ENCODE data around the gene CFAP206. TPM values are rescaled to one million over a fixed set of nuclear protein-coding genes. Genes with fewer than 3 reads are reported as not detected.

The CFAP206 gene, protein sequence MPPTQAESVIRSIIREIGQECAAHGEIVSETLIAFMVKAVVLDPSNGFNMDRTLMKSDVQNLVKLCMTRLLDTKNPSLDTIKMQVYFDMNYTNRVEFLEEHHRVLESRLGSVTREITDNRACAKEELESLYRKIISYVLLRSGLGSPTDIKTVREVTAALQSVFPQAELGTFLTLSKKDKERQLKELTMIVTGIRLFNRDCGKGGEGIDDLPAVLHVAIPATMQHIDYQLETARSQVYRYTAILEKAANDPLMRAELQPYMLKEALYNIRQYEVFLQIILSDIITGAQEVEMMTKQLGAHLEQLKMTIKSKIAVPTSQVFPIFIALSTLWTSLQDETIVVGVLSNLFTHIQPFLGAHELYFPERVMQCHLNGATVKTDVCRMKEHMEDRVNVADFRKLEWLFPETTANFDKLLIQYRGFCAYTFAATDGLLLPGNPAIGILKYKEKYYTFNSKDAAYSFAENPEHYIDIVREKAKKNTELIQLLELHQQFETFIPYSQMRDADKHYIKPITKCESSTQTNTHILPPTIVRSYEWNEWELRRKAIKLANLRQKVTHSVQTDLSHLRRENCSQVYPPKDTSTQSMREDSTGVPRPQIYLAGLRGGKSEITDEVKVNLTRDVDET
- total RNA-seq (ENCODE audit: insufficient read depth, low replicate concordance), result 5.1 TPM

DNA sequence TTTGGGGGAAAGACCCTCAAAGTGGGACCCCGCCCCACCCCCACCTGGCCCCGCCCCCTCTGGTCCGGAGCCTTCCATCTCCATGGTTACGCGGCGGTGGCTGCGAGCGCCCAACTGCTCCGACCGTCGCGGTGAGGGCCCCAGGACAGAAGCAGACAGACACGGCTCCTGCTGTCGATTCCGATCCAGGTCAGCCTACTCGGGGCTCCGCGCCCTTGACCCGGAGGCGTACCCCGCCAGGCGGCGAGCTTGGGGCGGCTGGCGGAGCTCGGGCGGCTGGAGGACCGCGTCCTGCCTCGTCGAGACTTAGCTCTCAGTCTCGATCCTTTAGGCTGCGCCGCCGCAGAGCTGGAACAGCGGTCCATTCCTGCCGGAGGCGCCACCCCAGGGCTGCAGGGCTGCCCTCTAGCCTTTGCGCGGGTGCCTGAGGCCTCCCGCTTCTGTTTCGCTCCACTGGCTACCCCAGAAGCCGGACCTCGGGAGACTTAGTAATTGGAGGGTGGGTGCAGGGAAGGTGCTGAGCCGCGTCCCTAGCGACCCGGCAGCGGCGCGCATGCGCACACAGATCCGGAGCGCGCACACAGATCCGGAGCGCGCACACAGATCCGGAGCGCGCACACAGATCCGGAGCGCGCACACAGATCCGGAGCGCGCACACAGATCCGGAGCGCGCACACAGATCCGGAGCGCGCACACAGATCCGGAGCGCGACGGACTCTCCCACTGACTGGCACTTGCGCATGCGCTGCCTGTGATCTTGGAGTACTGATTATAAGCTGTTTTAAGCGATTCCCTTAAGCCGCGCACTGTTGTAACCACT is at the start of gene CFAP206:
CFAP206 (plus strand) TSS at position 72 of the 820 bp plus-strand sequence. CDS start 1,868 bp downstream, outside the sequence.
- peak; percentile 91 for DNase-seq (ENCODE audit: low spot score)

DNA sequence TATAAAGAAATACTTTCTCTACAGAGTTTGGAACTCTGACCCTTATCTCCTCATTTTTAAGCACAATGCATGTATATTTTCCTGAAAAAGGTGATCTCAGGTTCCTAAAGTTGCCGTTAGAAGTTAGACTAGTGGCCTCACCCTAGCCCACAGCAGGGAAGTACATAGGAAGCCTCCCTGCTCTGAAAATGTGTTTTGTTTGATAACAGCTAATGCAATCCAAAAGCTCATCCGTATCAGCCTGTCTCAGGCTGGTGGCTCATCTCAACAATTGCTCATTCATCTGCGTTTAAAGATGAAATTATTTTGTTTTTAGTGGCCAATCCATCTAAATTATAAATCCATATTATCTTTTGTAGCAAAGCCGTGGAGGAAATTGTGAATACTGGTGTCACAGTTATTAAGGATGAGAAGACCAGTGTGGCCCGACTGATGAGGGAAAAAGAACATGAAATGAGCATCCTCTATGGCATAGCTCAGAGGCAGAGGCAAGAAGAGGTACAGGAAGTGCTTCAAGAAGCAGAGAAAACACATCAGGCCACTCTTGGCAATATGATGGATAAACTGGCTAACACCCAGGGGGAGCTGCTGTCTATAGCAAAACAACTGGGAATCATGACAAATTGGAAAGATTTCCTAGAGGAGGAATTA is 43.0 kb upstream of the CFAP206 start:
- DNase-seq (ENCODE audit: low spot score), result no peak

DNA sequence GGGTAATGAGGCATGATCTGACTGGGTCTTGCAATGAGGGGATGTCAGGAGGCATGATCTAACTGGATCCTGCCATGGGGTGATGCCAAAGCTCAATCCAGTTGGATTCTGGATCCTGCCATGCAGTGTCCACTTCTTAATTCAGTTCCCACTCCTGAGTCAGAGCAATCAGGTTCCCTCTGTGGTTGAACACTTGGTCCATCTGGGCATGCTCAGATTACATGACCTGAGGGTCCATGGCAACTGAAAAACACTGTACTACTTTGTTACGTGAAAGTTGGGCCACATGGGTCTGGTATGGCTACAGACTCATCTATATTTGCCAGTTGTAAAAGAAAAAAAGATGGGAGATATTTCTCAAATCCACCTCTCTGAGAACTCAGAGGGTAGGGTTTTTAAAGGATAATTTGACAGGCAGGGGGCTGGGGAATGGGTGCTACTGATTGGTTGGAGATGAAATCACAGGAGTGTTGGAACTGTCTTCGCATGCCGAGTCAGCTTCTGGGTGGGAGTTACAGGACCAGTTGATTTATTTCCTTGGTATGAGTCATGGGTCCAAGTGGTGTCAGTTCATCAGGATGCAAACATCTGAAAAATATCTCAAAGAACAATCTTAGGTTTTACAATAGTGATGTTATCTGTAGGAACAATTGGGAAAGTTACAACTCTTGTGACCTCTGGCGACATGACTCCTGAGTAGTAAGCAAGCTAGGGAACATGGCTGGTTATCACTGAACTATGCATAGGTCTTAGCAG is 41.5 kb upstream of the CFAP206 start:
- DNase-seq (ENCODE audit: low spot score), result no peak

DNA sequence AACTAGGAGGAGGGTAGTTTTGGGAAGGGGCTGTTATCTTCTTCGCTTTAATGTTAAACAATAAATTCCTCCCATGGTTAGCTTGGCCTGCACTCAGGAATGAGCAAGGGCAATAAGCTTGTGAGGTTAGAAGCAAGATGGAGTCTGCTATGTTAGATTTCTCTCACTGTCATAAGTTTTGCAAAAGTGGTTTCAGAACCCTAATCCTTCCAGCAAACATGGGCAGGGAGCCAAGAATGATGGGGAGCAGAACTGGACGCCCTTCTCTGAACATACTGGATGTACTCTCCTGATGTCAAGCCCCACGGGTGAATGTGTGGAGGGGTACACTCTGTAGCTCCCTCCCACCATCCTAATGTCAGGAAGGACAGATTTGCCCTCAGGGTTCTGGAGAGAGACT is 40.9 kb upstream of the CFAP206 start:
- no peak for DNase-seq (ENCODE audit: low spot score)

DNA sequence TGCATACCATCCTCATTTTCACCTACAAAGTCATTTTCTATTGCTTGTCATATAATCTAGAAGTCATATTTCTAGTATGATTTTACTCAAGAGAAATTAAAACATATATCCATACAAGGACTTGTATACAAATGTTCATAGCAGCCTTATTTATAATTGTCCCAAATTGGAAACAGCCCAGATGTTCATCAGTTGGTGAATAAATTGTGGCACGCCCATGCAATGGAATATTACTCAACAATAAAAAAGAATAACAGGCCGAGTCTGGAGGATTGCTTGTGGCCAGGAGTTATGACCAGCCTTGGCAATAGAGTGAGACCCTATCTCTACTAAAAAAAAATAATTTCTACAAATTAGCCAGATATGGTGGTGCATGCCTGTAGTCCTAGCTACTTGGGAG is 34.4 kb upstream of the CFAP206 start:
- DNase-seq (ENCODE audit: low spot score), result no peak

DNA sequence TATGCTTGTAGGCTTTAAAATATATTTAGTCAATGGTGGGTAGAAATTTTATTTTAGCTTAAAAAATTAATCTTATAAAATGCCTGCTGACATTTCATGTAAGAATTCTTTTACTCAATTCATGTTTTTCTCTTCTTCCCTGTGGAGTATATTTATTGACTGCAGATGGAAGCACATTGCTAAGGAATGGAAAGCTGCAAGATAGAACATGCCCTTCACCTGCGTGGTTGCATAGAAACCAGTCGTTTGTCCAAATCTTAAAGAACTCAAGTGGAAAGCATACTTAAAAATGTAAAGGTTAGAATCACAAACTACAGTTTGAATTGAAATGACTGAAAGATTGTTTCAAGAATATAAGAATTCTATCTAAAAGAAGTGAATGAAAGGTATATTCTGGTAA is 32.5 kb upstream of the CFAP206 start:
- DNase-seq (ENCODE audit: low spot score), result peak; percentile 49

DNA sequence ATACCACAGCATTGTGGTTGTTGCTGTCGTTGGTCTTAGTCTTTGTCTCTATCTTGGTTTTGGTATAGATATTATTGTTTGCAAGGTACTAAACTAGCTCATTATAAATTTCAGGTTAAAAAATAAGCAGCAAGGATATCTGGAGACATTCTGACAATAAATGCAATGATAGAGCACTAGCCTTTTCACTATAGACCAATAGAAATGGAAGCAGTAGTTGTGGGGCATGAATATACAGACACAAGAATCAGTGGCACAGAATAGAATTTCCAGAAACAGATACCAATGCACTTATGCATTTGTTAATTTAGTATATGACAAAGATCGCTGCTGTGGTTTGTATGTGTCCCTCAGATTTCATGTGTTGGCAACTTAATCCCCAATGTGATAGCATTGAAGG is 31.1 kb upstream of the CFAP206 start:
- DNase-seq (ENCODE audit: low spot score), result no peak

DNA sequence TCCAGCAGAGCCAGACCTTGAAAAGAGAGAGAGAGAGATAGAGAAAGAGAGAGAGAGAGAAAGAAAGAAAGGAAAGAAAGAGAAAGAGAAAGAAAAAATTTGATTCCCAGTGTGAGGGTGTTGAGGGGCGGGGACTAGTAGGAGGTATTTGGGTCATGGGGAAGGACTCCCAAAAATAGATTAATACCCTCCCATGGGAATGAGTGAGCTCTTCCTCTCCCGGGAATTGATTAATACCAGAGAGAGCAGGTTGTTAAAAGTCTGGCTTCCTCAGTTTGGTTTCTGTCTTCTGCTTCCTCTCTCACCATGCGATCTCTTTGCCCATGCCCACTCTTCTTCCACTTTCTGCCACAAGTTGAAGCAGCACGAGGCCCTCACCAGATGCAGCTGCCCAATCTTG is 28.8 kb upstream of the CFAP206 start:
- DNase-seq (ENCODE audit: low spot score), result no peak

DNA sequence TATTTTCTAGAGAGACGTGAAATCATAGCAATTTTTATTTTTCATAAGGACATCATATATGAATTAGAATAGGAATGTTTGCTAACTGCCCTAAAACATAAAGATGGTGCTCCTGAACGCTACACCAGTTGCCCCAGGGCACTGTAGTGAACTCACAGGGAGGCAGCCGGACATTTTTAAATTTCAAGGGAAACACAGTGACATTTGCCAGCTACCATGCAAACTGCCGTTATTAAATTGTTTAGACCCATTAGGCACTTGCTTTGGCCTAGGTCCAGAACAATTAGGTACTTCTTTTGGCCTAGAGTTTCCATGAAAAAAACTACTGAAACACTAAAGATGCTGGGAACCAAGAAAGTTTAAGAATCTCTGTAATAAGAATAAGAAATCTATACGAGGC is 24.9 kb upstream of the CFAP206 start:
- no peak for DNase-seq (ENCODE audit: low spot score)

DNA sequence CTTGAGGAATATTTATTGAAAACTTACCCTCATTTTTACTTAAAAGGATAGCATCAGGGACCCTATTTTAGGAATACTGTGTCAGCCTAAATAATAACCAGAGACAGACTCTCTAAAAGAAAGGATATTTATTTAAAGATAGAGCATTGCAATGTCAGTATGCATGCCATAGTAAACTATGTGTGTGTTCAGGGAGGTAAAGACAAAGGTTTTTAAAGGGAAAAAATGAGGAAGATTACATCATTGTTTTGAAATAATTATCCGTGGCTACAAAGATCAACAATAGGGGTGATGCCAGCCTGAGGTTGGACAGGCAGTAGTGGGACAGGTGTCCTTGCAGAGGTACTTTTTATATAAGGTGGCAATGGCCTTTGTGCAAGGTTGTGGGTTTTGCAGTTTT is 23.7 kb upstream of the CFAP206 start:
- DNase-seq (ENCODE audit: low spot score), result no peak

DNA sequence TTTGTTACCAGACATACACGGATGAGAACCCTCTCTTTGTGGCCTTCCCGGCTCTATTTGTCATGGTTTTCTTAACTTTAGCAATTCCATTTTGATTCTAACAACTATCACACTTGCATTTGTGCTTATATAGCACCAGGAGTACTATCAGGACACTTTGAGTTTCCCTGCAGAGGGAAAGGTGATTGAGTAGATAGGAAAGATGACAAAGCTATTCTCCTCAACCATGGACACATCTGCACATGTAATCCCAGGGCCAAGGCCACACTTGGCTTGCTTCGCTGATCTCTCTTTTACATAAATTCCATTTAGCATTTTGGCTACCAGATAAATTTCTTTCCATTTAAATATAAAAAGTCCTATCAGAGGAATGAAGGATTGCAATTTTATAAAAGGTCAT is 23.3 kb upstream of the CFAP206 start:
- no peak for DNase-seq (ENCODE audit: low spot score)

DNA sequence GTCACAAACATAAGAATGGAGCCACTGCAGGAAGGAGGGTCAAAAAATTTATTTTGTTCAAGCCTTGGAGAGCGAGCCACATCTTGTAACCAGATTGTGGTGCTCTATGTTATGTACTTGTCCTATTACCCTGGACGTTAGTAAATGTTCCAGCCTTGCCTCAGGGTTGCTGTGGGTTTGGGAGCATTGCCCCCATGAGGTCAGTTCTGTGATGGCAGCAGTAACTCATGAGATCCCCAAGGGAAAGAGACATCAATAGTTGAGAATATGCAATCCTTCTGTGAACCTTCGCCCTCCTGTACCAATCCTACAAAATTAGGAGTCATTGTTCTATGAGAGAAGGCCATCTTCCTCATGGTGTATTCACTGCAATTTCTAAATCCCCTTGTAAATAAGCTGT is 16.4 kb upstream of the CFAP206 start:
- DNase-seq (ENCODE audit: low spot score), result peak; percentile 40

DNA sequence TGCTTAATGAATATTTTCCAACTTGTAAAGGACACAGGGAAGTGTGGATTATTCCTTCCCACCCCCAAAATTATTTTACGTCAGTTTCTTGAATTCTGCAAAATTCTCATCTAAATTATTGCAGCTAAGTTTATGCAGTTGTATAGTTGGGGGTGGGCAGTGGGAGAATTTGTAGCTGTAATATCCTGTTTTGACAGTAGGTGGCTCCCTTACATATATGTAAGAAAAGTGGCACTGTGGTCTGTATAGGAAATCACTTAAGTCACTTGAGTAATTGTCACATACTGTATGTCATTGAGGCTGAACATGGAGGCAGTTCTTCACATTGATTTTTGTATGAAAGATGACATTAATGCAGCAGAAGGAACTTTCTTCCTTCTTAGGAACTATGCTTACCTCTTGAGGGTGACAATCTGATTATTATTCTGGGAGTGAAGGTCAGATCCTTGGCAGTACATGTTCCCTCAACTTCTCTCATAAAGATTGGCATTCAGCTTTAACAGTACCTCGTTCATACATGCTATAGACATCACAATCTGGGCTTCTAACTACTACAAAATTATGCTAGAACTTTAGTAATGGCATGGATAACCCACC is 14.6 kb upstream of the CFAP206 start:
- peak; percentile 68 for DNase-seq (ENCODE audit: low spot score)

DNA sequence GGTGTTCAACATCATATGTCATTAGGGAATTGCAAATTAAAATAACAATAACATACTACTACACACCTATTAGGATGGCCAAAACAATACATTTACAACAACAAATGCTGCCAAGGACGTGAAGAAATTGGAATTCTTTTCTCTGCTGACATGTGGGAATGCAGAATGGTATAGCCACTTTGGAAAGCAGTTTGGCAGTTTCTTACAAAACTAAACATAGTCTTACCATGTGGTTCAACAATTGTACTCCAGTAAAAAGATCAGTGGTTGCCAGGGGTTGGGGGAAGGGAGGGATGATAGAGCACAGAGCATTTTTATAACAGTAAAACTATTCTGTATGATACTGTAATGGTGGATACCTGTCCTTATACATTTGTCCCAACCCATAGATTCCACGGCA is 12.3 kb upstream of the CFAP206 start:
- no peak for DNase-seq (ENCODE audit: low spot score)

DNA sequence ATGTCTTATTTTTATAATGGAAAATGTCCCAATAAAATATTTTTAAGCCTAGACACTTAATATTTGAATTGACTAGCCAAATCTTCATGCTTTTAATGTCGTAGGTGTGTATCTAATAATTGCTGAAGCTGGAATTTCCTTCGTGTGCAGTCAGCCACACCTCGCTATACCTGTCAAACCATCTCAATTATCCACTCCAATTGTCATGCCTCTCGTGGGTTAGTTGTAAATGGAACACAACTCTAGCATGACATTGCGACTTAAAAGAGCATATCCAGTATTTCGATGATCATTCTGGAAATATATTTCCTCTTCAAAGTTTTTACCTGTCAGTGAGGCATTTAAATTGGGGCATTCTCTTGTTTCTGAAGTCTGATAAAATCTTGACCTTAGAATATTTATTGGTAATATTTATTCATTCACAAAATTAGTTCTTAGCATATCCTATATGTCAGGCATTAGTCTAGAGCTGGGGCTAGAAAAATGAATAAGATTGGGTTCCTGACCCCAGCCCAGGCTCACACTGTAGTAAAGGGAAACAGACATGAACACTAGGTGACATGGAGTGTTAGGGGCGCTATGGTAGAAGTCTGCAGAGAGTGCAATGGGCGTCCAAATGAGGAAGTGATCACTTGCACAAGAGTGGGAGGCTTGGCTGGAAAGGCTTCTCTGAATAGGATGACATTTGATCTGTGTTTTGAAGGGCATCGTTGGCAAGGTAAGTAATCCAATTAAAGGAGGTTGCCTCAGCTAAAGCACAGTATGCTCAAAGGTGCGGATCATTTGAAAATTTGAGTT is 11.0 kb upstream of the CFAP206 start:
- DNase-seq (ENCODE audit: low spot score), result no peak

DNA sequence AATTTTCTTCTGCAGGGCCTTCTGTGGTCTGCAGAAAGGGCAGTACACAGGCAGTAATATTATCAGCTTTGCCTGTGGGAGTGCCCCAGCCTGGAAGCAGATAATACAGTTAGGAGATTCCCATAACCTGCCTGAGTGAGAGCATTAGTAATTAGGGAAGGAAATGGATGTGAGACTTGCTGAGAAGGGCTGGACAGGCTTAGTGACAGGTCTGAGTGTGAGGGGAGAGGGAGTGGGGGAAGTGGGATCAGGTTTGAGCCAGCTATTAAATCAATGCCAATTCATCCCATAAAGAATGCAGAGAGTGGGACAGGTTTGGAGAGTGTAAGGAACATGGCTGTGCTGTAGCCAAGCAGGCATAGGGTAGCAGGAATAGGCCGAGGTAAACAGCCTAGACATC is 10.1 kb upstream of the CFAP206 start:
- DNase-seq (ENCODE audit: low spot score), result no peak

DNA sequence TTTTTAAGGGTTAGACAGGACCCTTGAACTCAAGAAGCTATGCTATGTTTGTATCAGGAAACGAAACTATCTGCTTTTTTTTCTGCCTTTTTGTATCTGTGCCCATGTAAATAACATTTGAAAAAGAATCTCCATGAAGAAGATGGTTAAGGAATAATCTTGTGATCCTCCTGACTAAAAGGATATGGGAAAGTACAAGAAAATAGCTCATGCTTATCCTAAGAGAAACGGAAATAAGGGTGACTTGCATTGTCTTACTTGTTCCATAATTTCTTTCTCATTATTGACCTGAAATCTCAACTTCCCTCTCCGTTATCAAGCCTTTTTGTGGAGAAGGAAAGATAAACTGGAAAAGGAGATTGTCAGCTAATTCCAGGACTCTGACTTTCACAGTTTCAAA is 5.9 kb upstream of the CFAP206 start:
- no peak for DNase-seq (ENCODE audit: low spot score)

DNA sequence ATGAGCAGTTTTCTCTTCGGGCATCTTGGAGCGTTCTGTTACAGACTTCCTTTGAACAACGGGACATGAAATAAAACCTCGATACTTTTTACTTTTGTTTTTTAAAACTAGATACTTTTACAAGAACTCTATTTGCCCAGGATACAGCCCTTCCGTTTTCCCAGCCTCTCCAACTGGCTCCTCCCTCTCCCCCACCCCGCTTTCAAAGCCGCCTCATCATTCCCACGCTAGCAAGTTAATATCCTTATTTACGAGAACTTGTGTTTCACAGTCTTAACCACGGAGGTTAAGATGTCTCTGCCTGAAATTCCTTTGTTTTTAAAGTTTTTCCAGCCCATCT is 241 bp upstream of the CFAP206 start:
- no peak for DNase-seq (ENCODE audit: low spot score)

DNA sequence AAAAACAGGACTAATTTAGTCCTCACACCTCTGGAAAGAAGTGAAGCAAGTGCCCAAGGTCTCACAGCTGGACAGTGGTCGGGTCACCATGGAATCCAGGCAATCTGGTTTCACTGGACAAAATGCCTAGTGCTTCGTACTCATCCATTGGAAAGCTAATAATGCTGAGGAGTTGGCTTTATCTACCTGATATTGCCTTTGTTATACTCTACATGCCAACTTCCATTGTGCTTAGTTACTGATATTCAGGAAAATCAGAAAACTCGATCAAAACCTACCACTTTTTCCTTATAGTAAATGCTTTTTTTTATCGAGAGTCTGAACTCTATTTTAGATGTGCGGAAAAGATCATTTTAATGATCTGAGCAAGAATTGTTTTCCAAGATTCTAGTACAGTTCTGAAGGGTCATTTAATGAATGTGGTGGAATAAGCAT is 966 bp downstream of the CFAP206 start:
- DNase-seq (ENCODE audit: low spot score), result no peak

DNA sequence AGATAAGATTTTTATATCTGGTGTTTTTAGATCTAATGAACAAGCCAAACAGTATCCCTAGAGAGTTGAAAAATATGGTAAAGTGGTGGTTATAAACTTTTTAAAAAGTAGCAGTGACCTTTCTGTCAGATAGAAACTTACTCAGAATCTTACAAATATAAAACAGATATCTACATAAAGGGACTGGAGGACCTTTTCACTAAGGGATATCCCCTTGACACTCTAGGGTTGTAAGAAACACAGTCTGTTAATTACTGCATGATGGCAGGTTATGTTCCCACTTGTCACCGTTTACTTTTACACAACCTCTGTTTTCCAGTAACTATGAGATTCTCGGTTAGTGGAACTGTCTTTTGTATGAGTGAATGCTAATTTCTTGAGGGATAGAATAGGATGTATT is 11.5 kb downstream of the CFAP206 start:
- DNase-seq (ENCODE audit: low spot score), result no peak
